Activated naive CD8-positive, alpha-beta T cell treated with anti-CD3 and anti-CD28 coated beads, Interleukin-2, amount 10 ng/mL, durations not matched to agents 7 days and 5 days (primary cell): ENCODE measurements around the gene DEK. TPM values are rescaled to one million over a fixed set of nuclear protein-coding genes. Genes with fewer than 3 reads are reported as not detected.
"Not testable (repeated sequence)": the region's sequence is repeated elsewhere in the genome, so short reads cannot be mapped to it uniquely, and the experiment has no call there.

Experiments
- ATAC-seq: fragments of 150-1000 bp; cut with Tn5 transposase; one replicate; pipeline ENCODE4 v1.10.0; 2021; ENCODE audit warnings: low read depth, moderate library complexity
- POLR2A ChIA-PET: fragments of 350-600 bp; sonication (Branson Sonifier 250); formaldehyde crosslinking; loops from one replicate; lab custom pipeline; 2021; ENCODE audit warnings: antibody characterized with exemption; lab: Charles Lee
- DNase-seq: peaks from one replicate; pipeline ENCODE4 v3.0.0; 2021
- H3K27ac Mint-ChIP-seq: one replicate; pipeline ENCODE4 v1.8.0; 2022; ENCODE audit warnings: mild to moderate bottlenecking, mixed read lengths
- H3K27me3 Mint-ChIP-seq: one replicate; pipeline ENCODE4 v1.8.0; 2022; ENCODE audit warnings: mild to moderate bottlenecking, moderate library complexity, mixed read lengths
- H3K36me3 Mint-ChIP-seq: one replicate; pipeline ENCODE4 v1.8.0; 2021; ENCODE audit warnings: mild to moderate bottlenecking, mixed read lengths
- H3K4me1 Mint-ChIP-seq: one replicate; pipeline ENCODE4 v1.8.0; 2021; ENCODE audit warnings: mixed read lengths
- H3K4me3 Mint-ChIP-seq: one replicate; pipeline ENCODE4 v1.8.0; 2022; ENCODE audit warnings: mild to moderate bottlenecking, moderate library complexity, mixed read lengths
- H3K9me3 Mint-ChIP-seq: one replicate; pipeline ENCODE4 v1.8.0; 2021; ENCODE audit warnings: mixed read lengths
- total RNA-seq, 2 experiments: library from RNA; stranded (reverse); gene quantifications; one replicate each; pipeline ENCODE4 v1.2.3, GENCODE V29; 2021

The DEK gene
- total RNA-seq, 2 experiments from 2014 or later, result 204 to 218 TPM

DNA sequence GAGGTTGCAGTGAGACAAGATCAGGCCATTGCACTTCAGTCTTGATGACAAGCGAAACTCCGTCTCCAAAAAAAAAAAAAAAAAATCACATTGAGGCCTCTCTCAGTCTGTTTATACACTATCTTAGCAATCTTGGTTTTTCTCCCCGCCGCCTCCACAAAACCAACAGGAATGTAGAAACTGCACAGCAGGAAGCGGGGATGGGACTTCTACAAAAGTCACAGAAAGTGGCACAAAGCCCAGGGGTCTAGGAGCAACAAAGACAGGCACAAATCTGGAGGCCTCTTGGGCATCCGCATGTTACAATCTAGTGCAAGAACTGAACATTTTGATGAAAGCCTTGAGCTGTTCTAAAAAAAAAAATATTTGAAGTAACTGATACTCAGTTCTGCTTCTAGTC lies 60.5 kb downstream of the DEK start:
- H3K27ac Mint-ChIP-seq, result no peak overlapping the region
- H3K4me1 Mint-ChIP-seq, result no peaks in the 10 kb centered on the region
- no peak for ATAC-seq
- POLR2A ChIA-PET, result no interaction called here
- no peak overlapping the region for H3K4me3 Mint-ChIP-seq
- H3K36me3 Mint-ChIP-seq, result peaks cover 5% of the 10 kb centered on the region
- no peaks in the 10 kb centered on the region for H3K9me3 Mint-ChIP-seq
- no peaks in the 10 kb centered on the region for H3K27me3 Mint-ChIP-seq
- no peak for DNase-seq

DNA sequence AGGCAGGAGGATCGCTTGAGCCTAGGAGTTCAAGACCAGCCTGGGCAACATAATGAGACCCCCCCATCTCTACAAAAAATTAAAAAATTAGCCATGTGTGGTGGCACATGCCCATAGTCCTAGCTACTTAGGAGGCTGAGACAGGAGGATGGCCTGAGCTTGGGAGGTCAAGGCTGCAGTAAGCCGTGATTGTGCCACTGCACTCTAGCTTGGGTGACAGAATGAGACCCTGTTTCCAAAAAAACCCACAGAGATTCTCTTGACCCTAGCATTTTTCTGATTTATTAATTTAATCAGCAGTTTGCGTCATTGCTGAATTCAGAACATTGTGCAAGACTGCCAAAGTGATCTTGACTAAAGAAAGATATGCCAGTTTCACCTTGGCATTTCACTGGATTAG lies 72.3 kb downstream of the DEK start:
- H3K27me3 Mint-ChIP-seq, result no peaks in the 10 kb centered on the region
- H3K36me3 Mint-ChIP-seq, result peaks cover 3% of the 10 kb centered on the region
- H3K4me3 Mint-ChIP-seq, result no peak overlapping the region
- POLR2A ChIA-PET, result no interaction called here
- H3K9me3 Mint-ChIP-seq, result no peaks in the 10 kb centered on the region
- H3K27ac Mint-ChIP-seq, result no peak overlapping the region
- ATAC-seq (no peak), DNase-seq (no peak)
- no peaks in the 10 kb centered on the region for H3K4me1 Mint-ChIP-seq

DNA sequence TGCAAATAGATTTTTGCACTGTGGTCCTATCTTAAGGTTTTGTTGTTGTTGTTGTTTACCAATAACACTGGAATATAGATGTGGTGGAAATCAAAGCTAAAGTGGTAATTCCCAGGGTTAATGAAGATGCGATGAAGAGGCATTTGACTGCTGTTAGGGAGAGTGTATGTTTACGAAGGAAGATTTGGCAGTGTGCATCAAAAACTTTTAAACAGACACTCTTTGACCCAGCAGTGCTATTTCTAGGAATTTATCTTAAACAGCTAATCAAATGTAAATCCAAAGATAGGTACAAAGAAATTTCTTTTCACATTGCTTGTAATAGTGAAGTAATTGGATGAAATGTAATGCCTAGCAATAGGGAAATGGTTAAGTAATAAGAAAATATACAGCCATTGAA lies 75.1 kb downstream of the DEK start:
- Mint-ChIP-seq H3K27me3 (no peaks in the 10 kb centered on the region), H3K36me3 (peaks cover 4% of the 10 kb centered on the region), H3K9me3 (no peaks in the 10 kb centered on the region), H3K4me1 (no peaks in the 10 kb centered on the region), H3K27ac (no peak overlapping the region), H3K4me3 (no peak overlapping the region)
- ATAC-seq (no peak), DNase-seq (no peak)
- POLR2A ChIA-PET, result no interaction called here

DNA sequence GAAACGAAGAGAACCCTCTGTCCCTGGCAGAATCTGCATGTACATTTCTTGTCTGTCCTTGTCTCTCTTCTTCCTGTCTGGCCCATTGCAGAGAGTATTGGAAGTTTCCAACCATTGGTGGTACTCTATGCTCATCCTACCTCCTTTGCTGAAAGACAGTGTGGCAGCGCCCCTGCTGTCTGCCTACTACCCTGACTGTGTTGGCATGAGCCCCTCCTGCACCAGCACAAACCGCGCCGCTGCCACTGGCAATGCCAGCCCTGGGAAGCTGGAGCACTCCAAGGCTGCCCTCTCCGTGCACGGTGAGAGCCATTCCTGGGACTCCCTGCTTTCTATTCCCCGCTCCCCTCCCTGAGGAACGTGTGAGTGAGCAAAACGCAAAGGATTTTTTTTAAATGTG lies 76.6 kb downstream of the DEK start:
- H3K4me3 Mint-ChIP-seq, result no peak overlapping the region

DNA sequence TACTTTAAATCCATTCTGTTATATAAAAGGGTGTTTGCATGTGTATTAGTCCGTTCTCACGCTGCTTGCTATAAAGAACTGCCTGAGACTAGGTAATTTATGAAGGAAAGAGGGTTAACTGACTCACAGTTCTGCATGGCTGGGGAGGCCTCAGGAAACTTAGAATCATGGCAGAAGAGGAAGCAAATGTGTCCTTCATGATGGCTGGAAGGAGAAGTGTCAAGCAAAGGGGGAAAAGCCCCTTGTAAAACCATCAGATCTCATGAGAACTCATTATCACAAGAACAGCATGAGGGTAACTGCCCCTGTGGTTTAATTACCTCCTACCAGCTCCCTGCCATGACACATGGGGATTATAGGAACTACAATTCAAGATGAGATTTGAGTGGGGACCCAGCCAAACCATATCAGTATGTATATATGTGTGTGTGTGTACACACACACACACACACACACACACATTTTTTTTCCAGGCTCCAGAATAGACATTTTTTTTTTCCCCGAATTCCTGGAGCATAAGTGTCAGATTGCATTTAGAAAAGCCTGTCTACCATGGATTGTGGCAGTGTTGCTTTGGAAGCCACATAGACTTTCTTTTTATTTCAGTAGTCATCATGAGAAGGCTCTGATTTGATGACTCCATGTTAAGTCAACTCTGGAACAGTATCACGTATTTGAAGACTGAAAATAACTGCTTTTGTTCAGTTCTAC lies 77.6 kb downstream of the DEK start:
- DNase-seq, result no peak
- POLR2A ChIA-PET, result no interaction called here
- Mint-ChIP-seq H3K9me3 (no peaks in the 10 kb centered on the region), H3K4me1 (no peaks in the 10 kb centered on the region), H3K4me3 (no peak overlapping the region), H3K27ac (no peak overlapping the region), H3K27me3 (no peaks in the 10 kb centered on the region), H3K36me3 (peaks cover 5% of the 10 kb centered on the region)
- no peak for ATAC-seq

More for the DNA sequence above, 76.6 kb downstream of the DEK start:
- Mint-ChIP-seq H3K9me3 (no peaks in the 10 kb centered on the region), H3K27me3 (no peaks in the 10 kb centered on the region), H3K4me1 (no peaks in the 10 kb centered on the region), H3K27ac (no peak overlapping the region), H3K36me3 (peaks cover 4% of the 10 kb centered on the region)
- POLR2A ChIA-PET, result no interaction called here
- no peak for ATAC-seq
- DNase-seq, result no peak

DNA sequence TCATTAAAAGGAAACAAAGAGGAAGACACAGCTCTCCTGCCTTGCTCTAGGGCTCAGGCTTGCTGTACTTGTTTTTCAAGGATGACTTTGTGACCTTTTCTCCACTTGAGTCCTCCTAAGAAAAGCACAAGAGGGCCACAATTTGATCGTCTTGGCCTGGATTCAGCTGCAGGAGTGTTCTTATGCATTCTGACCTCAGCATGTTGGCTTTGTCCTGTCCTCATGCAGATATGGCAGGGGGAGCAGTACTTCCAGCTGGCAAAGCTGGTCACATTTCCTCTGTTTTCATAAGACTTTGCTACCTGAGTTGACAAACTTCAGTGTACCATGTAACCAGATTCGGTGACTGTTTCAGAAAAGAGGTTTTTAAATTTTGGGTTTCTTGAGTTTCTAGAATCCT lies 78.3 kb downstream of the DEK start:
- POLR2A ChIA-PET, result no interaction called here
- DNase-seq (no peak), ATAC-seq (no peak)
- Mint-ChIP-seq H3K4me3 (no peak overlapping the region), H3K36me3 (peaks cover 5% of the 10 kb centered on the region), H3K4me1 (no peaks in the 10 kb centered on the region), H3K27me3 (no peaks in the 10 kb centered on the region), H3K9me3 (no peaks in the 10 kb centered on the region), H3K27ac (no peak overlapping the region)

DNA sequence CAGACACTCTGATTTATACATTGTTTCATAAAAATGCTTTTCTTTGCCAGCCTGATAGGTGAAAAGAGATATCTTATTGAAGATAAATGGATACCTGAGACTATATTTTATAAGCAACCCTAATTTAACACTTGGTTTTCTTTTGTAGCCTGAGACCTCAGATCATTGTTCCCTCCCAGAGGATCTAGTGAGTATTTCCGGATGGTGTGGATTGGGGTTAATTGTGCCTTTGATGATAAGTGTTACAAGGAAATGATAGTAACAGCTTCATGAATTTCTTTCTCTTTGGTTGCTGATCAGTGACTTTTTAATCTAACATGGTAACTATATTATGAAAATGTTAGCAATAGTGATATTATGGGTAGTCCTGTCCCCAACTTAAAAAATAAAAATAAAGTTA lies 78.7 kb downstream of the DEK start:
- Mint-ChIP-seq H3K27ac (no peak overlapping the region), H3K36me3 (peaks cover 9% of the 10 kb centered on the region), H3K27me3 (no peaks in the 10 kb centered on the region)

DNA sequence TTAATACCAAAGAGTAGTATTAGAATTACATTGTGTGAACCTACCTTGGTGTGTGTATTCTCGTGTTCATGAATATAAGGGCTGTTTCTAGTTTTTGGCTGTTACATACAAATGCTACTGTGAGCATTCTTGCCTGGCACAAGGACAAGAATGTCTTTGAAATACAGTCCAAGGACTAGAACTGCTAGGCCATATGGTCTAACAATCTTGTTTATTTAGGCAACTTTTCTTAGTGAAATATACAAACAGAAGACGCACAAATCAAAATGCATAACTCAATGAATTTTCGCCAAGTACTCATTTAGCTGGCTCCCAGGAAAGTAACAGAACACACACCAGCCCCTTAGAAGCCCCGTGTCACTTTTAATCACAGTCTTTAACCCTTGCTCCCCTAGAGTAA lies 80.6 kb downstream of the DEK start:
- peaks cover 15% of the 10 kb centered on the region for H3K36me3 Mint-ChIP-seq

More for the DNA sequence above, 78.7 kb downstream of the DEK start:
- POLR2A ChIA-PET, result no interaction called here
- Mint-ChIP-seq H3K4me1 (no peaks in the 10 kb centered on the region), H3K4me3 (no peak overlapping the region), H3K9me3 (no peaks in the 10 kb centered on the region)
- ATAC-seq (no peak), DNase-seq (no peak)

DNA sequence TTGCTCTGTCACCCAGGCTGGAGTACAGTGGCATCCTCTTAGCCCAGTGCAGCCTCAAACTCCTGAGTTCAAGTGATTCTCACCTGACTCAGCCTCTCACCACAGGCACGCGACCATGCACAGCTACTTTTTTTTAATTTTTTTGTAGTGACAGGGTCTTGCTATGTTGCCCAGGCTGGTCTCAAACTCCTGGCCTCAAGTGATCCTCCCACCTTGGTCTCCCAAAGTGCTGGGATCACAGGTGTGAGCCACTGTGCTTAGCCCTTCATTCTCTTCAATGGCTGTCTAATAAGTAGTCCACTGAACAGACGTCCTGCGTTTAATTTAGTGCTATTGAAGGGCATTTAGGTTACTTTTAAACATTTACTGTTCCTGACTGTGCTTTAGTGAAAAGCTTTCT lies 81.8 kb downstream of the DEK start:
- no peak for ATAC-seq
- Mint-ChIP-seq H3K27me3 (no peaks in the 10 kb centered on the region), H3K27ac (no peak overlapping the region), H3K4me1 (no peaks in the 10 kb centered on the region), H3K9me3 (no peaks in the 10 kb centered on the region), H3K36me3 (peaks cover 19% of the 10 kb centered on the region), H3K4me3 (no peak overlapping the region)
- no peak for DNase-seq
- POLR2A ChIA-PET, result no interaction called here

More for the DNA sequence above, 80.6 kb downstream of the DEK start:
- Mint-ChIP-seq H3K4me3 (no peak overlapping the region), H3K9me3 (no peaks in the 10 kb centered on the region), H3K27ac (no peak overlapping the region), H3K27me3 (no peaks in the 10 kb centered on the region), H3K4me1 (no peaks in the 10 kb centered on the region)
- no peak for DNase-seq
- ATAC-seq, result no peak
- POLR2A ChIA-PET, result interaction anchor here (0.6 kb wide), 1 partner anchor 32 kb away, joined by 3 read pairs; no protein-coding TSS in a partner anchor

DNA sequence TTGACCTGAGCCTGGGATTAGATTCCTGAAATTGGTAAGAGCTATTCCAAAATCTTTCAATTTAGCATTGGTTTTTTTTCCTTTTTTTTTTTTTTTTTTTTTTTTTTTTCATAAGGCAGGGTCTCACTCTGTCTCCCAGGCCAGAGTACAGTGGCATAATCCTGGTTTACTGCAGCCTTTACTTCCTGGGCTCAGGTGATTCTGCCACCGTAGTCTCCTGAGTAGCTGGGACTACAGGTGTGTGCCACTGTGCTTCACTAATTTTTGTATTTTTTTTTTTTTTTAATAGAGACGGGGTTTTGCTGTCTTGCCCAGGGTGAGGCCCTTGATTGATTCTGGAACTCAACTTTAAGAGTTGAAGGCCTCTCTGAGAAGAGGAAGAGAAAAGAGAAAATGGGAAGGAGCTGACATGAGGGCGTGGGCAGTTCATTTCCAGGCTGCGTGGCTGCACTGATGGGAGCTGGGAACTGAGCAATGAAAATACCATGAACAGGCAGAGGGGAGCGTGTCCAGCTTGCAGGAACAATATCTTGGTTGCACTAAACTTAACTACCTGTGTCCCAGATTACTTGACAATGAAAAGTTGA lies 84.5 kb downstream of the DEK start:
- Mint-ChIP-seq H3K27ac (no peak overlapping the region), H3K36me3 (peaks cover 39% of the 10 kb centered on the region), H3K4me1 (no peaks in the 10 kb centered on the region), H3K4me3 (no peak overlapping the region), H3K9me3 (peaks cover 2% of the 10 kb centered on the region), H3K27me3 (no peaks in the 10 kb centered on the region)
- POLR2A ChIA-PET, result interaction anchor here (0.7 kb wide), 1 partner anchor 579 kb away, joined by 4 read pairs; no protein-coding TSS in a partner anchor
- ATAC-seq (no peak), DNase-seq (no peak)

DNA sequence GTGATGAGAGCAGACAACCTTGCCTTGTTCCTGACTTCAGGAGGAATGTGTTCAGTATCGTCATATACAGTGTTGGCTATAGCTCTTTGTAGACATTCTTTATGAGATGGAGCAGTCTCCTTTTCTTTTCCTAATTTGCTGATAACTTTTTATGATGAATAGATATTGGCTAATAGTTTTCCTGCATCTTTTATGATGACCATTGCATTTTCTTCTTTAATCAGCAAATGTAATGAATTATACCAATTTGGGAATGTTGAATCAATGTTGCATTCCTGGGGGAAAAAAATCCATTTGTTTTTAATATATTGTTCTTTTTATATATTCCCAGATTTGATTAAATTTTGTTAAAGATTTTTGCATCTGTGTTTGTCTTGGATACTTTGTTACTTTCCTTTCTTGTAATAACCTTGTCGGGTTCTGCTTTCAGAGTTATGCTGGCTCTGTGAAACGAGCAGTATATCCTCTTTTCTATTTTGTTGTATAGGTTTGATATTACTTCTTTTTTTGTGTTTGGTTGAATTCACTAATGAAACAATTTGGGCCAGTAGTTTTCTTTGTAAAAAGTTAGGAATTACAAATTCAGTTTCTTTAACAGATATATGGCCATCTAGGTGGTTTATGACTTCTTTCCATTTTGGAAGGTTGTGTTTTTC lies 85.2 kb downstream of the DEK start:
- no peak overlapping the region for H3K27ac Mint-ChIP-seq
- H3K4me3 Mint-ChIP-seq, result no peak overlapping the region
- POLR2A ChIA-PET, result no interaction called here
- DNase-seq (no peak), ATAC-seq (no peak)
- no peaks in the 10 kb centered on the region for H3K4me1 Mint-ChIP-seq
- H3K36me3 Mint-ChIP-seq, result peaks cover 43% of the 10 kb centered on the region
- H3K27me3 Mint-ChIP-seq, result no peaks in the 10 kb centered on the region
- H3K9me3 Mint-ChIP-seq, result peaks cover 2% of the 10 kb centered on the region

DNA sequence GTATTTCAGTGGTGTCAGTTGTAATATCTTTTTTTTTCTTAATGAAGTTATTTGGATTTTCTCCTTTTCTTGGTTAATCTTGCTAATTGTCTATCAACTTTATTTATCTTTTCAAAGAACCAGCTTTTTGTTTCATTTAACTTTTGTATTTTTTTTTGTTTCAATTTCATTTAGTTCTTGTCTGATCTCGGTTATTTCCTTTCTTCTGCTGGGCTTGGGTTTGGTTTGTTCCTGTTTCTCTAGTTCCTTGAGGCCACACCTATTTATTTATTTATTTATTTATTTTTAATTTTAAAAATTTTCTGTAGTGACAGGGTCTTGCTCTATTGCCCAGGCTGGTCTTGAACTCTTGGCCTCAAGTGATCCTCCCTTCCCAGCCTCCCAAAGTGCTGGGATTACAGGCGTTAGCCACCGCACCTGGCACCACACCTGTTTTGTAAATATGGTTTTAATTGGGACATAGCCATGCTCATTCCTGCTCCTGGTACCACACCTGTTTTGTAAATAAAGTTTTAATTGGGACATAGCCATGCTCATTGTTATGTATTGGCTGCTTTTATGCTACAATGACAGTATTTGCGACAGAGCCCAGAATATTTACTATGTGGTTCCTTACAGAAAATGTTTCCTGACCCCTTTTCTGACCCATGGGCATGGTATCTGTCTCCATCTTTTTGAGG lies 86.9 kb downstream of the DEK start:
- H3K27ac Mint-ChIP-seq, result no peak overlapping the region
- H3K4me1 Mint-ChIP-seq, result no peaks in the 10 kb centered on the region
- H3K4me3 Mint-ChIP-seq, result no peak overlapping the region
- peaks cover 2% of the 10 kb centered on the region for H3K9me3 Mint-ChIP-seq
- peaks cover 47% of the 10 kb centered on the region for H3K36me3 Mint-ChIP-seq
- no peak for ATAC-seq
- POLR2A ChIA-PET, result no interaction called here
- no peaks in the 10 kb centered on the region for H3K27me3 Mint-ChIP-seq
- no peak for DNase-seq

DNA sequence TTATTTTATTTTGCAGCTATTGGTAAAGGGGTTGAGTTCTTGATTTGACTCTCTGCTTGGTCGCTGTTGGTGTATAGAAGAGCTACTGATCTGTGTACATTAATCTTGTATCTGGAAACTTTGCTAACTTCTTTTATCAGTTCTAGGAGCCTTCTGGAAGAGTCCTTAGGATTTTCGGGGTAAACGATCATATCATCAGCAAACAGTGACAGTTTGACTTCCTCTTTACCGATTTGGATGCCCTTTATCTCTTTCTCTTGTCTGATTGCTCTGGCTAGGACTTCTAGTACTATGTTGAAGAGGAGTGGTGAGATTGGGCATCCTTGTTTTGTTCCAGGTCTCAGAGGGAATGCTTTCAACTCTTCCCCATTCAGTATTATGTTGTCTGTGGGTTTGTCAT lies 88.1 kb downstream of the DEK start:
- H3K27ac Mint-ChIP-seq, H3K9me3 Mint-ChIP-seq, DNase-seq, POLR2A ChIA-PET, H3K4me3 Mint-ChIP-seq, H3K4me1 Mint-ChIP-seq, ATAC-seq, H3K27me3 Mint-ChIP-seq: not testable (repeated sequence)
- peaks cover 51% of the 10 kb centered on the region for H3K36me3 Mint-ChIP-seq
